H1 (cell line): Measurements from ENCODE around the gene PCGF3.

Source experiments
- EZH2 ChIP-seq: fragments of 200-600 bp; sonication (generic); IDR thresholded peaks from 2 replicates; pipeline ENCODE4 v1.7.1; 2012; ENCODE audit warnings: low read depth, mild to moderate bottlenecking, moderate library complexity, low read length, inconsistent platforms; ENCODE audit not compliant: severe bottlenecking
- JUN ChIP-seq: IDR thresholded peaks from 2 replicates; pipeline ENCODE4 v1.6.1; 2011; ENCODE audit warnings: low read depth, mild to moderate bottlenecking, improper control_type of control experiment, low read length
- POLR2A ChIP-seq, 2 experiments: IDR thresholded peaks; 1 replicate in 1 of 2; 2 replicates in 1 of 2; pipeline ENCODE4 v1.6.1; 2011; ENCODE audit warnings: low read depth in 2 of 2, low read length in 2 of 2, mild to moderate bottlenecking in 2 of 2; ENCODE audit errors: control extremely low read depth in 1 of 2
- POLR2AphosphoS5 ChIP-seq: IDR thresholded peaks from 2 replicates; pipeline ENCODE4 v1.6.1; 2011; ENCODE audit warnings: low read depth, low read length
- YY1 ChIP-seq: IDR thresholded peaks from 2 replicates; pipeline ENCODE4 v1.6.1; 2011; ENCODE audit warnings: low read depth, mild to moderate bottlenecking, low read length
- ZNF274 ChIP-seq: IDR thresholded peaks from 2 replicates; pipeline ENCODE4 v1.7.0; 2012; ENCODE audit warnings: low read length, borderline replicate concordance; ENCODE audit errors: extremely low read depth
- TF ChIP-seq, protein P1 (sequence below), 3 experiments: IDR thresholded peaks; 1 replicate in 2 of 3; 2 replicates in 1 of 3; pipeline versions ENCODE4 v1.5.1 to v1.6.1; 2011; ENCODE audit warnings: low read length in 3 of 3, mild to moderate bottlenecking in 3 of 3, inconsistent platforms in 2 of 3, low read depth in 1 of 3, moderate library complexity in 1 of 3; ENCODE audit not compliant: insufficient read depth in 1 of 3; ENCODE audit errors: control extremely low read depth in 1 of 3

GRCh38 chr4:663438-664428 is 41.9 kb upstream of the PCGF3 start:
- no peak; the same call in 1 of the 2 replicates for TF ChIP-seq POLR2AphosphoS5
- TF ChIP-seq, protein P1, sequence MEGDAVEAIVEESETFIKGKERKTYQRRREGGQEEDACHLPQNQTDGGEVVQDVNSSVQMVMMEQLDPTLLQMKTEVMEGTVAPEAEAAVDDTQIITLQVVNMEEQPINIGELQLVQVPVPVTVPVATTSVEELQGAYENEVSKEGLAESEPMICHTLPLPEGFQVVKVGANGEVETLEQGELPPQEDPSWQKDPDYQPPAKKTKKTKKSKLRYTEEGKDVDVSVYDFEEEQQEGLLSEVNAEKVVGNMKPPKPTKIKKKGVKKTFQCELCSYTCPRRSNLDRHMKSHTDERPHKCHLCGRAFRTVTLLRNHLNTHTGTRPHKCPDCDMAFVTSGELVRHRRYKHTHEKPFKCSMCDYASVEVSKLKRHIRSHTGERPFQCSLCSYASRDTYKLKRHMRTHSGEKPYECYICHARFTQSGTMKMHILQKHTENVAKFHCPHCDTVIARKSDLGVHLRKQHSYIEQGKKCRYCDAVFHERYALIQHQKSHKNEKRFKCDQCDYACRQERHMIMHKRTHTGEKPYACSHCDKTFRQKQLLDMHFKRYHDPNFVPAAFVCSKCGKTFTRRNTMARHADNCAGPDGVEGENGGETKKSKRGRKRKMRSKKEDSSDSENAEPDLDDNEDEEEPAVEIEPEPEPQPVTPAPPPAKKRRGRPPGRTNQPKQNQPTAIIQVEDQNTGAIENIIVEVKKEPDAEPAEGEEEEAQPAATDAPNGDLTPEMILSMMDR (IDR thresholded peaks at IDR 0.05; ENCODE audit: control extremely low read depth in 1 of 3, insufficient read depth in 1 of 3, low read depth in 1 of 3, low read length in 3 of 3), result peak in 1 of 3 experiments; percentile 40; a peak in 1 of 4 replicates
- no peak for TF ChIP-seq ZNF274
- TF ChIP-seq EZH2, result no peak
- no peak for TF ChIP-seq JUN
- TF ChIP-seq POLR2A (IDR thresholded peaks at IDR 0.05; ENCODE audit: control extremely low read depth in 1 of 2, low read depth in 2 of 2, low read length in 2 of 2), result peak in 1 of 2 experiments; percentile 74; a peak in 2 of 3 replicates
- TF ChIP-seq YY1, result no peak
